GDM1 (cell line): ENCODE results near the gene OR2L8.

Experiments
- DNase-seq: peaks from one replicate; lab custom pipeline; 2025; lab: John Stamatoyannopoulos, UW

Gene OR2L8

GRCh38 chr1:247992986-247993385 lies 44.3 kb downstream of the OR2L8 start:
- DNase-seq = no peak

DNA sequence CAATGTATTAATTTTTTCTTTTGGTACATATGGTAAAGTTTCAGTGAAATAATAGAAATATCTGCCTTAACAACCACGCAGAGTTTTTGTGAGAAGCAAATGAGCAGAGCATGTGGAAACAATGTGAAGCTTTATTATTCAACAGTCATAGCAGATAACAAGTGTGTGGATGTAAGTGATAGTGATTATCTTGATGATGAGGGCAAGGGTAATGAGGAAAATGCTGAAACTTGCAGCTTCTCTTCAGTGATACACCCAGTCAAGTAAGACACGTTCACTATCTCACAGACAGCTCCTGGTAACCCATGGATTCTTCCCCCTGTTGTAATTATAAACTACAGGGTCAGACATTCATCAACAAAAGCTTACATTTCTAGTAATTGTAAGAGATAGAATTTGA lies 50.2 kb downstream of the OR2L8 start:
- no peak for DNase-seq
